Measurements from ENCODE around the gene B4GALT5.

The B4GALT5 gene

GRCh38 chr20:49701241-49701790, 12.4 kb downstream of the B4GALT5 start:
- no peak for DNase-seq (ENCODE audit: low read depth in 3 of 3, low spot score in 1 of 3)

GRCh38 chr20:49700411-49701185, 13.1 kb downstream of the B4GALT5 start:
- no peak for DNase-seq (ENCODE audit: low read depth in 3 of 3, low spot score in 1 of 3)

DNA sequence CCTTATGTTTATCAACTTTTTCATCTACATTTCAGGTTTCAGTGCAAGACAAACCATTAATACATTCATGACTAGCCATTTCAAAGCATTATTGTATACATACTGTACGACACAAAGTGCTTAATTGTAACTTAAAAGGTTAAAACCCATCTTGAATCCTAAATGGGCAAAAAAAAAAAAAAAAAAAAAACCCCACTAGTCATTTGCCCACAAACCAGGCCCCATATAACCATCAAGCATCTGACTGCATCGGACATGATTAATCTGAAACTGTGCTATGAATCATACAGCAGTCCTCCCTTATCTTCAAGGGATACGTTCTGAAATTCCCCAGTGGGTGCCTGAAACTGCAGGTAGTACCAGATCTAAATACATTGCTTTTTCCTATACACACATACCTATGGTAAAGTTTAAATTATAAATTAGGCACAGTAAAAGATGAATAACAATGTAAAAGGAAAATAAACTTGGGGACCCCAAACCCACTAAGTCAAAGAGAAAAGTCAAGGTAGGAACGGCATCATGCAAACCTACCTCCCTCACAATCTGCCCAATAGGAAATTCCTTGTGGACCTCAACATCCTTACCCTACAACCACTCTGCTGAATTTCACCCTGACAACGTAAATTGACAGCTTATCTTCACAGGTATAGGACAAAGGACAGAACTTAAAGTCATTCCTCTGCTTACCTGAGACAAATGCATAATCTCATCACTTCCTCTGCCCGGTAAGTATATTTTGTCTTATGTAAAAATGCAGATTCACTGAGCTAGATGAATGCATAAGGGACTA, 14.3 kb downstream of the B4GALT5 start:
- no peak for DNase-seq (ENCODE audit: low read depth in 3 of 3, low spot score in 1 of 3)

DNA sequence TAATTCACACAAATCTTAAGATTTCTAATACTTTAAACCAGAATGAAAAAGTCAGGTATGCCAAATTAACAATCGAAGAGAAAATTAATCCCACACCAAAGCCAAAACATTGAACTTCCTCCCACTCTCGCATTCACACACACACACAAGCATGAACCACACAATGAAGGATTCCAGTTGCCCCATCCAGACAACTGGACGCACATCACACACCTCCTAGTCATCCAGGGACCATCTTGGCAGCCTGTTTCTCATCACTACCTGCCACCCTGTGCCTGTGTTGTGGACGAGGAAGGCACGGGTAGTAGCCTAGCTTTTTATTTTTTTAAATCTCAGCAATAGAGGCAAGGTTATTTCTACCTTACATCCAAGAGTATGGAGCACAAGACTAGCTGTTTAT, 15.2 kb downstream of the B4GALT5 start:
- no peak for DNase-seq (ENCODE audit: low read depth in 3 of 3, low spot score in 1 of 3)

GRCh38 chr20:49697071-49697470, 16.6 kb downstream of the B4GALT5 start:
- DNase-seq (ENCODE audit: low read depth in 3 of 3, low spot score in 1 of 3): no peak

GRCh38 chr20:49696594-49696993, 17.1 kb downstream of the B4GALT5 start:
- no peak for DNase-seq (ENCODE audit: low read depth in 3 of 3, low spot score in 1 of 3)

DNA sequence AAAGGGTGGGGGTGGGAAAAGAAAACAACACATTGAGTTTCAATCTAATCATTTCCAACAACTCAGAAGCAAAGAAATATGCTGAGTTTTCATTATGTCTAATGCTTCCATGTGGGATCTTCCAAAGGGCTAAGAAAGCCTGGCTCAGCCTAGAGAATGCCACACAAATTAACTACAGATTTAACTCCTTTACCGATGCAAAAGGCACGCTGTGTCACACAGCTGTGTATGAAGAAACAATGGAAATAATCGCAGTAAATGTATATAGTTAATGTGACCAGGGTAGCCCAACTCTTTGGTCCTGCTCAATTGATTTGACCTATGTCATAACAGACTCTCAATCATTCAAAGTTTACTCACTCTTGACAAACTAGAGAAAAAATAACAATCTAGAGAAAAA, 17.8 kb downstream of the B4GALT5 start:
- no peak for DNase-seq (ENCODE audit: low read depth in 3 of 3, low spot score in 1 of 3)

DNA sequence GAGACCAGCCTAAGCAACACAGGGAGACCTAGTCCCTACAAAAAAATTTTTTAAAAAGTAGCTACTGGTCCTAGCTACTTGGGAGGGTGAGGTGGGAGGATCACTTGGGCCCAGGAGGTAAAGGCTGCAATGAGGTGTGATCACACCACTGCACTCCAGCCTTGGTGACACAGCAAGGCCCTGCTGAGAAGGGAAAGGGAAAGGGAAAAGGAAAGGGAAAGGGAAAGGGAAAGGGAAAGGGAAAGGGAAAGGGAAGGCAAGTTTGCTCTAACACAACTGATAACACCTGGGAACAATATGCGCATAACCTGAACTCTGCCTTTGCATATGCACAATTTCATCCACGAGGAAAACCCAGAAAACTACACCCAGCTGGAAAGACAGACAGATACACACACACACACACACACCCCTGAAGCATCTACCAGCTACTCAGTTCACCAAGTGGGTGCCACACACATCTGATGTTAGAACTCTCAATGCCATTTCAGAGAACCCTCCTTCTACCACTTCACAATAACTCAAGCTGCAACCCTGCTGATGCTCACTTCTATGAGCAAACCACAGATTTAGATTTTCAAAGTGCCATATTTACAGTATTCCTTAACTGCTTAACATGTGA, 19.1 kb downstream of the B4GALT5 start:
- DNase-seq (ENCODE audit: low read depth in 3 of 3, low spot score in 1 of 3): no peak

DNA sequence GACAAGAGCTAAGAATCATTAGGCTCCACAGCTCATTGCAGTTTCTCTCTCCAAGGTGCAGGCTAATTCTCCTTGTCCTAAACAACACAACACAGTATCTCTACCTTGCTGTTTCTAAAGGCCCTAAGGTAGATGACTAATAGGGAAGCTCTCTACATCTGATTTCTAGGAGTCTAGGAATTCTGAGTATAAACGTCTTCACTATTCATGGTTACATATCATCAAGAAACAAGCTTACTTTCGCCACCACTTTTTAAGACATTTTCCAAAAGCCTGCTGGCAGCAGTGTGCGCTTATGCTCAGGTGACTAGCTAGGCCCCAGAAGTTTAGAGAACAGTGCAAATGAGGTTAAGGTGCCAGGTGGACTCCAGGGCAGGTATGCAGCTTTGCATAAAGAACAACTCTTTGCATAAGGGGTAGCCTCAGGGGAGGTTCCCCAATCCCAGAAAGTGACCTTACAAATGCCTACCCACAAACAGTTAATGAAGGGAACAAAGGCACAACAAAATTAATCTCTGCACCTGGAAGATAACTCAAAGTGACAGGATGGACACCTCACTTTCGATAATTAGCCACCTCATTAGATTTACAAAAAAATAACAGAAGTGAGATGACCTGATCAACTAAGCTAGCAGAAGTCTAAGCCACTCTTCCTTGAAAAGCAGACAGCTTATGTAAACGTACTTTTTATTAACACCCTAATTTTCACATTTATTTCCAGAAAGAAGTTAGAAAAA, 20.1 kb downstream of the B4GALT5 start:
- DNase-seq (ENCODE audit: low read depth in 3 of 3, low spot score in 1 of 3): no peak

DNA sequence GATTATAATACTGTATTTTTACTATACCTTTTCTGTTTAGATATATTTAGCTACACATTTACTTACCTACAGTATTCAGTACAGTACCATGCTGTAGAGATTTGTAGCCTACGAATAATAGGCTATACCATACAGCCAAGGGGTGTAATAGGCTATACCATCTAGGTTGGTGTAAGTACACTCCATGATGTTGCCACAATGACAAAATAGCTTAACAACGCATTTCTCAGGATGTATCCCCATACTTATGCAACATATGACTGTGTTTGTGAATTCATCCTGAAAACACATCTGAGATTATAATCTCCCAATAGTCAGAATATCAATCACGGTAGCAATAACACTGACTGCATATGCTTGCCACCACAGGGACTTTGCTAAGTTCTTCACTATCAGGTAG, 20.7 kb downstream of the B4GALT5 start:
- DNase-seq (ENCODE audit: low read depth in 3 of 3, low spot score in 1 of 3): no peak

DNA sequence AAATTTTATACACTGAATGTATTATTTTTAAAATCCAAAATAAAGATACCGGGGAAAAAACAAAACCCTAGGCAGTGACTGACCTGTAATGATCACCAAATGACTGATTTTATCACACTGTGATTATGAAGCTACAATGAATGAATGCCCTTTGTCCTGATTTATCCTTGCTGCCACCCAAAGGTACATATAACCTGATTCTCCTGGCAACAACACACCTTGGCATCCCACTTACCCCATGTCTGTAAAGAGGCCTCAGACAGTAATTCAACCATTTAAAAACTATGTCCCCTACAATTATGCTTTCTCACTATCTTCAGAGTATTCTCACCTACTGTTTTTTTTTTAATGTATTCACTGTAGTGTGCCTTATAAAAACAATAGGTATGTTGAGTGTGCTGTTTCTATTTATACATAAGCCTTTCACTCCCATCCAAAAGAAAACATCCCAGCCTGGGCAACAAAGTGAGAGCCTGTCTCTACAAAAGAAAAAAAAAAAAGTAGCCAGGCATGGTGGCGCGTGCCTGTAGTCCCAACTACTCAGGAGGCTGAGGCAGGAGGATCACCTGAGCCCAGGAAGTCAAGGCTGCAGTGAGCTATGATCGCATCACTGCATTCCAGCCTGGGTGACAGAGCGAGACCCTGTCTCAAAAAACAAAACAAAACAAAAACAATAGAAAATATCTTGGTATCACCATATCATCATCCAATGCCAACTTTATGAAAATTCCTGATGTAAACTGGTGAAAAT, 21.7 kb downstream of the B4GALT5 start:
- DNase-seq (ENCODE audit: low read depth in 3 of 3, low spot score in 1 of 3): no peak

GRCh38 chr20:49690899-49691620, 22.6 kb downstream of the B4GALT5 start:
- DNase-seq (ENCODE audit: low read depth in 3 of 3, low spot score in 1 of 3): no peak

- no peak for DNase-seq (ENCODE audit: low read depth in 3 of 3, low spot score in 1 of 3)
These were observed 25.8 kb downstream of the B4GALT5 start for GRCh38 chr20:49687595-49688567.

DNA sequence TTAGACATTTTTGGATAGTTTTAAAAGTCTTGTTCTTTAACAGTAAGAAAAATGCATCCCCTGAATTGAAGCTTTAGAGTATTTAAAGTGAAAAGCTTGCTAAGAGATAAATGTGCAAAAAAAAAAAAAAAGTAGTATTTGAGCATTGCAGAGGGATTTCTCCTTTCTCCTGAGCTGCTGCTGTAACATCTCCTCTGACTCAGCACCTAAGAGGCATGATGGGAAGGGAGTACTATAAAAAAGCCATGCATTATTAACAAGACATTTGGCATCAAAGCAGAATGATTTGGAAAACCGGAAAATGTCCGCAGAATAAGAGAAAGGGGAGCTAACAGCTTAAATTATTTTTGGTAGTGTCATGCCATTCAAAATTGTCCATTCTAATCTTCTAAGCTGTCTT, 27.9 kb downstream of the B4GALT5 start:
- DNase-seq (ENCODE audit: low read depth in 3 of 3, low spot score in 1 of 3): no peak

- DNase-seq (ENCODE audit: low read depth in 3 of 3, low spot score in 1 of 3): no peak
These were observed 28.5 kb downstream of the B4GALT5 start for GRCh38 chr20:49685161-49685601.

GRCh38 chr20:49684335-49684997, 29.2 kb downstream of the B4GALT5 start:
- DNase-seq (ENCODE audit: low read depth in 3 of 3, low spot score in 1 of 3): no peak

- DNase-seq (ENCODE audit: low read depth in 3 of 3, low spot score in 1 of 3): no peak
These were observed 30.9 kb downstream of the B4GALT5 start for GRCh38 chr20:49682798-49683197.

DNA sequence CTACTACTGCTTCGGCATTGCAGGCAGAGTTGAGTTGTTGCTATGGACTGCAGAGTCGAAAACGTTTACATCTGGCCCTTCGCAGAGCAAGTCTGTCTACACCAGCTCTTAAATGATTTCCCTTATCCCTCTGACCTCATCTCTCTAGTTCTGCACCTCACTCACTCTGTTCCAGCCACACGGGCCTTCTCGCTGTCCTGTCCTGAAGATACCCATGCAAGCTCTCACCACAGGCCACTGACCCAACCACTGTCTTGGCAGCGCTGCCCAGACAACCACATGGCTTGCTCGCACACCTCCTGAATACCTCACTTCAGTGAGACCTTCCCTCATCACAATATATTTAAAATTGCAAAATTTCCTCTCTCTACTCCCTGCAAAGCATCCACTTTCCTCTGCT, 31.4 kb downstream of the B4GALT5 start:
- DNase-seq (ENCODE audit: low read depth in 3 of 3, low spot score in 1 of 3): no peak

Measured in stimulated activated CD4-positive, alpha-beta T cell treated with anti-CD3 and anti-CD28 coated beads, TNF-alpha, amount 100 ng/mL, for 1 hour (primary cell).